HG02943 (cell line): Measurements from ENCODE around the gene NTHL1.
"Not testable (repeated sequence)": the region's sequence is repeated elsewhere in the genome, so short reads cannot be mapped to it uniquely, and the experiment has no call there.

Source experiments
- ATAC-seq: cut with Tn5 transposase; IDR thresholded peaks from one replicate; pipeline ENCODE4 v1.9.1; 2021; ENCODE audit warnings: mild to moderate bottlenecking, low read depth, moderate library complexity; ENCODE audit not compliant: unreplicated experiment

NTHL1 gene

DNA sequence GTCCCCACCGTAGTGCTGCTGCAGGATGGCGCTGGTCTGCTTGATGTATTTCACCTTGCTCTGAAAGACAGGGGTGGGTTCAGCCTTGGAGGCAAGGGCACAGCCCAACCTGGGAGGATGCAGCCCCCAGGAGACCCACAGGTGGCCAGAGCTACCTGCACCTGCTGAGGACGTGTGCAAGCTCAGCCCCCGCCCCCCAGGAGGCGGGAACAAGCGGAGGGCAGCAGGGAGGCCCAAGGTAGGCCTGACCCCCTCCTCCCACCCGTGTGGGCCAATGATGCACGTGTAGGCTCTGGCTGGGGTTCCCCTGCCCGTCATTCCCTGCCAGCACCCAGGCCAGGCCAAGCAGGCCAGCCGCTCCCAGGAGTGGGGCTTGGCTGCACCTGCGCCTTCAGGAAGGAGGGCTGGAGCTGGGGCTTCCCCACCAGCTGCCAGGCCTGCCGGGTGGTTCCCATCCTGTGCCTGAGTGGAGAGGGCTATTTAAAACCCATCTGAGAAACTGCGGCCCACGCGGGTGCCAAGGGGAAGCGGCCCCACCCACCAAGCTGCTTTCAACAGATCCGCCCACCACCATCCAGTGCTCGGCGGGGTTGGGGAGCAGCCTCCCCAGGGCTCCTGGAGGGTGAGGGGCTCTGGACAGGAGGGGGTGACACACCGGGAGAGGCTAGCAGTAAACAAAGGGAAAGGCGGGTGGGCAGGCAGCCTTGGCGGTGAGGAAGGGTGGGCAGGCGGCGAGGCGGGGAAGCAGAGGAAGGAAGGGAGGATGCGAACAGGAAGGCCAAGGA, 3.8 kb downstream of the NTHL1 start:
- no peak for ATAC-seq

DNA sequence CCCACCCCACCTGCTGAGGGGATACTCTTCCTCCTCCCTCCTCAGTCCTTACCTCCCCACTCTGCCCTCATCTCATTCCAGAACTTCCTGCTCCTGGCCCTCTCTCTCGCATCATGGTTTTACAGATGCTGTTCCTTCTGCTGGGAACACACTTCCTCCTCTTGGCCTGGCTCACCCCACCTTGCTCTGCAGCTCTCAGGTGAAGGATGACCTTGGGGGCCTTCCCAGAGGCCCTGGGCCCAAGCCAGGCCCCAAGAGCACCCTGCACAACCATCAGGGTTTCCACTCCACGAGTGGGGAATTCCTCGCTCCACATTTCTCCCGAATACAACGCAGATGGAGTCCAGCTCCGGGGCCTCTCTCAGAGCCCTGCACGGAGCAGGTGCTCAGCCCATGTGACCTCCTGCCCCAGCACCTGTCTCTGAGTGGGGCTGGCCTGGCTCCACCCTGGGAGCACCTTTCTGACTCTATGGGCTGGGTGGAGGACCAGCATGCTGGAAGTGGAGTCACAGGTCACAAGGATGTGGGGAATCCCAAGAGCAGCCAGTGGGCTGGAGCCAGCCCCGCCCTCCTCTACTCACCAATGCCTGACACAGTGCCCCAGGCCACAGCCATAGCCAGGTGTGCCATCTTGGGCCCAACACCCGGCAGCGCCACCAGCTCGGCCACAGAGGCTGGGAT, 4.5 kb downstream of the NTHL1 start:
- ATAC-seq, result no peak

GRCh38 chr16:2042171-2042985, 5.3 kb downstream of the NTHL1 start:
- no peak for ATAC-seq

- no peak for ATAC-seq
Observed at GRCh38 chr16:2040787-2041522, 6.7 kb downstream of the NTHL1 start.

DNA sequence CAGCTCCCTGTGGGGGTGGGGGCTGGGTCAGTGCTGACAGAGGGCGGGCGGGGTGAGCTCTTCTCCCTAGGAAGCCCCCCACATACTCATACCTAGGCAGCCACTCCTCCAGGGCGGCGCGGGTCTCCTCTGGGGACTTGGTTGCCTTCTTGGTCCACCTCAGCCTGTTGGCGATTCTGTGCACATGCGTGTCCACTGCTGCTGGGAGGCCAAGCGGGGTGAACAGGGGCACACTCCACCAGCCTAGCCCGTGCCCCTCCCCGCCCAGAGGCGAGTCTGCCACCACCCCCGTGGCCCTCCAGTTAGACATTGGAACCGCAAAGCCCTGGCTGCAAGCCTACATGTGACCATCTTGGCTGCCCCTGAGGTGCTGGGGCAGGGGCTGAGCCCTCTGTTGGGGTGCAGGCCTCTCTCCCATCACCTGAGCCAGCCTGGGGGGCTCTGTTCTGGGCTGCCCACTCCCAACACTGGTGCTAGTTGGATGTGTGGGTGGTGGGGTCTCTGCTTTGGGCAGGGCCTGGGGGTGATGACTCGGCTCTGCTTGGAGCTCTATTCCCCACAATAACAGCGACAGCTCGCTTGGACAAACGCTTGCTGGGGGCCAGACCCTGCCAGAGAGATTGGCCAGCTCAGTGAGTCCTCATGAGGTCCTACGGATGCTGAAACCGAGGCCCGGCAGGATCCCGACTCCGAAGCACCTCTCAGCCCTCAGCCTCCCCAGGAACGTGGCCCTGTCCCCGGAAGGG, 7.4 kb downstream of the NTHL1 start:
- no peak for ATAC-seq

DNA sequence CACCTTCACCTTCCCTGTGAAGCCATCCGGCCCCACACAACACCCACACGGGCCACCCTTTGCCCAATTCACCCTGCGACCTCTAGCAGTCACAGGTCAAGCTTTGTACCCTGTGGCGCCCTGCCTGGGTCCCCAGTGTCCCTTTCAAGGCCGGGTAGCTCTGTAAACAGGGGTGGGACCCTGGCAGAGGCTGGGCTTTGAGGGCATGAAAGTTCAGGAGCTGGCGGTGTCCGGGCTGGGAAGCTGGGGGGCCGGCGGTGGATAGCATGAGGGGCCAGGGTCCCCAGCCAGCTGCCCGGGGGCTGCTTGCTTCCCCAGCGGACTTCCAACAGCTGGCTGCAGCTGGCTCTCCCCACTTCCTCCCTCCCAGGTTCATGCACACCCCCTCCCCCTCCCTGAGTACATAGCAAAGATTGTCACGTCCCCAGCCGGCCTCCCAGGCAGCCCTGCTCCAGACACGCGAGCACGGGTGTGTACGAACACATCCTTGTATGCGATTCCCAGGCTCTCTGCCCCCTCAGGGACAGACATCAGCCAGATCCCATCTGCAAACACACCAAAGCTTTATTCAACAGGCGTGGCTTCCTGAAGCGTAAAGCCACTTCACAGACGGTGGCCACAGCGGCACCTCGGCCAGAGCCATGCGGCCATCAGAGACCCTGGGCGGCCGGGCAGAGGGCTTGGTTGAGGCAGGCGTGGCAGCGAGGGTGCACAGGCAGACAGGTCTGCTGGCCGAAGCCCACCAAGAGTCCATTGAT, 8.2 kb downstream of the NTHL1 start:
- ATAC-seq, result no peak

DNA sequence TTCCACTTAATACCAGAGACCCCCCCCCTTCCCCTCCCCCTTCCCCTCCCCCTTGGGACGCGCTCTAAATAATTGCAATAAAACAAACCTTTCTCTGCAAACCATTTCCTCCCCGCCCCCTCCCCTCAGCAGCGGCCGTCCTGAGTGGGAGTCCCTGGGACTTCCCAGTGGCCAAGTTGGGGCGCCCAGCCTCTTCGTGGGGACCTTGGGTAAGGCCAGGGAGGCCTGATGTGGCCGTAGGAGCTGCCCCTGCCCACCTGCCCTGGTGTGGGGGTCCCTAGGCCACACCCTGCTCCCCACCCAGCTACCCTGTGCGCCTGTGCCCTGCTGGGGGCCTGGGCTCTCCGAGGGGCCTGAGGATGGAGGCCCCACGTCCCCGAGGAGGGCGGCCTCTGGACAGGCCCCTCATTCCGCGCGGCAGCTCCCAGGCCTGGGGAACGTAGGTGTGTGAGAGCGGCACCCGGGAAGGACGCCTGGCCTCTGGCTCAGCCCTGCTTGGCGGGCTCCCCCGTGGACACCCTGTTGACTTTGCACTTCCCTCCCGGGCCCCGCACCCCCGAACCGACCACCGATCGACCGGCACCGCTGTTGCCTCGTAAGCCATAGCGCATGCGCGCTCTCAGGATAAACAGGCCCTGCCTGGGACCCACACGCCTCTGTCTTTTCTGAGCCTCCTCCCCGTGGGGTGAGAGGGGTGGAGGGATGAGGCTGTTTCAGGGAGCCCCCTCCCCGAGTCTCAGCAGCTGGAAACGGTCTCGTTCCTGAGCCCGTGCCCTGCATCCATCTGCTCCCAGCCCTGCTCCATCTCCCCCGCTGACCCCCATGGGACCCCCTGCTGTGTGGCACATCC, 9.0 kb downstream of the NTHL1 start:
- no peak for ATAC-seq

DNA sequence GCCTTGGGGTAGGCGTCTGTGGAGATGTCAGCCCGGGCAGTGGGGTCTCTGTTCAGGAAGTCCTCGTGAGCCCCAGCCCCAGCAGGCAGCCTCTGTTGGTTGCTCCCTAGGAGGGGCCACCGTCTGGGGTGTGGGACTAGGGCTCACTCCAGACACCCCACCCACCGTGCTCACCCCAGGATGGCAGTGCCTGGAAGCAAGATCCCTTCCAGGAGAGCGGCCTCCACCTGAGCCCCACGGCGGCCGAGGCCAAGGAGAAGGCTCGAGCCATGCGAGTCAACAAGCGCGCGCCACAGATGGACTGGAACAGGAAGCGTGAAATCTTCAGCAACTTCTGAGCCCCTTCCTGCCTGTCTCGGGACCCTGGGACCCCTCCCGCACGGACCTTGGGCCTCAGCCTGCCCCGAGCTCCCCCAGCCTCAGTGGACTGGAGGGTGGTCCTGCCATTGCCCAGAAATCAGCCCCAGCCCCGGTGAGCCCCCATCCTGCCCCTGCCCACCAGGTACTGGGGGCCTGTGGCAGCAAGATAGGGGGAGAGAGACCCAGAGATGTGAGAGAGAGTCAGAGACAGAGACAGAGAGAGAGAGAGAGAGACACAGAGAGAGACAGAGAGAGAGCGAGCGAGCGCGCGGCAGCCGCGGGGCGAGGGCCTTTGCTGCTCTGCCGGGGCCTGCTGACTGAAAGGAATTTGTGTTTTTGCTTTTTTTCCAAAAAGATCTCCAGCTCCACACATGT, 9.8 kb downstream of the NTHL1 start:
- no peak for ATAC-seq

GRCh38 chr16:2037115-2037514, 10.5 kb downstream of the NTHL1 start:
- no peak for ATAC-seq

DNA sequence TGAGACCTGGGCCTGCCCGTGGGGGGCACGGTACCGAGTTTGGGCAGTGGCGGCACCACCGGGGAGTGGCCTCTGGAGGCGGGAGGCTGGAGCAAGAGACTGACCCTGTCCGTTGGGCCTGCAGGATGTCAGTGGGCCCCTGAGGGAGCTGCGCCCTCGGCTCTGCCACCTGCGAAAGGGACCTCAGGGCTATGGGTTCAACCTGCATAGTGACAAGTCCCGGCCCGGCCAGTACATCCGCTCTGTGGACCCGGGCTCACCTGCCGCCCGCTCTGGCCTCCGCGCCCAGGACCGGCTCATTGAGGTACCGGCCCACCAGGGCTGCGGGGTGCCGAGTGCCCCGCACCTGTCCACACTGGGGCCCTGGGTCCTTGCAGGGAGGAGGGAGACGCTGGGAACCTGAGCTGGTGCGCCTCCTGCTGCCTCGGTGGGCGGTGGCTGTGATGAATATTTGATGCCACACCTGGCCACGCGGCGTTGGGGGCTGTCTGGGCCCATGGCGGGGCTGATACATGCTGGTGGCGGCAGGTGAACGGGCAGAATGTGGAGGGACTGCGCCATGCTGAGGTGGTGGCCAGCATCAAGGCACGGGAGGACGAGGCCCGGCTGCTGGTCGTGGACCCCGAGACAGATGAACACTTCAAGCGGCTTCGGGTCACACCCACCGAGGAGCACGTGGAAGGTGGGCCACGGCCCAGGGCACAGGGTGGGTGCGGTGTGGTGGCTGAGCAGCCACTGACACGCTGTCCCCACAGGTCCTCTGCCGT, 11.3 kb downstream of the NTHL1 start:
- no peak for ATAC-seq

GRCh38 chr16:2035431-2036199, 12.0 kb downstream of the NTHL1 start:
- ATAC-seq, result no peak

DNA sequence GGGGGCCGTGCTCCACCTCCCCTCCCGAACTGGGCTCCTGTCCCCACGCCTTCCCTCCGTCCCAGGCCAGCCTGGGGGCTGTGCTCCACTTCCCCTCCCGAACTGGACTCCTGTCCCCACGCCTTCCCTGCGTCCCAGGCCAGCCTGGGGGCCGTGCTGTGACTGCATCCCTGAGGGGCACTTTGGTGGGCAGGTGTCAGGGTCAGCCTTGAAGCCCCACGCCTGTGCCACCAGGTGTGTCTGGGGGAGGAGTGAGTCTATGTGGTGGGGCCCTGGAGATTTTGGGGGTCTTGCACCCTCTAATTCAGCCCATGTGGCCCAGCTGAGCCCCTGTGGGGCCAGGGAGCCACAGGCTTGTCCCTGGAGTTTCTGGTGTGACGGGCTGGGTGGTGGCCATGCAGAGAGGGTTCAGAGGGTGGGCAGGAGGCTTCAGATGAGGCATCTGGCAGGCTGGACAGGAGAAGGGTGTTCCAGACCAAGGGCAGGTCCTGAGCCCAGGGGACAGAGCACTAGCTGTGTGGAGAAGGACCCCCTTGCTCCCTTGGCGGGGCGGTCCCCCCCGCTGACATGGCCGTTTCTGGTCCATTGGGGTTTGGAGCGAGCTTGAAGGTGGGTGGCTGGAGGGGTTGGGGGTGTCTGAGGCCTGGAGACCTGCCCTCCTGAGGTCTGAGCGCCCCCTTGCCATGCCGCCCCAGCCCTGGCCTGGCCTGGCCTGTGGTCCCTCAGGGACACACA, 12.8 kb downstream of the NTHL1 start:
- no peak for ATAC-seq

DNA sequence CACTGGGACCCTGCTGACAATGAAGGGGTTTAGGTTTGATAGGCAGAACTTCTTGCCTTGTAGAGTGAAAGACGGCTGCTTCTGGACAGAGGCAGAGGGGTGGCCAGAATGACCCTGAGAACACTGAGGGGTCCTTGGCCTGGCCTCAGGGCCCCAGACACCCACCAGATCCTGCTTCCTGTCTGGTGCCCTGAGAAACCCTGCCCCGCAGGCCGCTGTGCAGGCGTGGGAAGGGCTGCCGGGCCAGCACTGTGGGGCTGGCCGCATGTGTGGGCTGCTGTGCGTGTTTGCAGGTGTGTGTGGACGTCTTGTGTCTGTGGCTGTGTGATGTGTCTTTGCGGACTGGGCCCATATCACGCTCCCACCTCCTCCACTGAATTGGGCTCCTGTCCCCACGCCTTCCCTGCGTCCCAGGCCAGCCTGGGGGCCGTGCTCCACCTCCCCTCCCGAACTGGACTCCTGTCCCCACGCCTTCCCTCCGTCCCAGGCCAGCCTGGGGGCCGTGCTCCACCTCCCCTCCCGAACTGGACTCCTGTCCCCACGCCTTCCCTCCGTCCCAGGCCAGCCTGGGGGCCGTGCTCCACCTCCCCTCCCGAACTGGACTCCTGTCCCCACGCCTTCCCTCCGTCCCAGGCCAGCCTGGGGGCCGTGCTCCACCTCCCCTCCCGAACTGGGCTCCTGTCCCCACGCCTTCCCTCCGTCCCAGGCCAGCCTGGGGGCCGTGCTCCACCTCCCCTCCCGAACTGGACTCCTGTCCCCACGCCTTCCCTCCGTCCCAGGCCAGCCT, 13.5 kb downstream of the NTHL1 start:
- not testable (repeated sequence) for ATAC-seq

GRCh38 chr16:2033057-2033908, 14.4 kb downstream of the NTHL1 start:
- ATAC-seq, result no peak
